GM12801 (cell line): ENCODE data around the gene CCDC122.

ENCODE experiments used
- CTCF ChIP-seq: IDR thresholded peaks from one replicate; pipeline ENCODE4 v1.5.1; 2011; ENCODE audit warnings: control low read depth; ENCODE audit not compliant: insufficient read length; ENCODE audit errors: extremely low read depth

Gene CCDC122

GRCh38 chr13:43878892-43879754 is at the start of gene CCDC122:
CCDC122 (minus strand) TSS chr13:43879740; CDS start chr13:43869376, 10,364 bp downstream.
- TF ChIP-seq CTCF, result no peak

- no peak for TF ChIP-seq CTCF
Measured at GRCh38 chr13:43924549-43925245, 45.2 kb upstream of the CCDC122 start.

- no peak for TF ChIP-seq CTCF
Measured at GRCh38 chr13:43920965-43921674, 41.6 kb upstream of the CCDC122 start.

GRCh38 chr13:43918636-43919035 is 39.1 kb upstream of the CCDC122 start:
- no peak for TF ChIP-seq CTCF

- TF ChIP-seq CTCF, result no peak
Measured at GRCh38 chr13:43916828-43917227, 37.3 kb upstream of the CCDC122 start.

- TF ChIP-seq CTCF, result no peak
Measured at GRCh38 chr13:43915451-43915850, 35.9 kb upstream of the CCDC122 start.

- no peak for TF ChIP-seq CTCF
Measured at GRCh38 chr13:43911871-43912270, 32.3 kb upstream of the CCDC122 start.
